T follicular helper cell (primary cell): ENCODE measurements around the gene ATP8A2.
"Not testable (repeated sequence)": the region's sequence is repeated elsewhere in the genome, so short reads cannot be mapped to it uniquely, and the experiment has no call there.

Experiments
- DNase-seq: peaks from one replicate; pipeline ENCODE4 v3.0.0-alpha.2; 2020; ENCODE audit warnings: low read depth
- total RNA-seq, 2 experiments: gene quantifications; one replicate each; lab custom pipeline; 2026; lab: John Stamatoyannopoulos, UW

ATP8A2 gene
- 0.90 to 1.6 reads per million in 2 experiments for total RNA-seq

DNA sequence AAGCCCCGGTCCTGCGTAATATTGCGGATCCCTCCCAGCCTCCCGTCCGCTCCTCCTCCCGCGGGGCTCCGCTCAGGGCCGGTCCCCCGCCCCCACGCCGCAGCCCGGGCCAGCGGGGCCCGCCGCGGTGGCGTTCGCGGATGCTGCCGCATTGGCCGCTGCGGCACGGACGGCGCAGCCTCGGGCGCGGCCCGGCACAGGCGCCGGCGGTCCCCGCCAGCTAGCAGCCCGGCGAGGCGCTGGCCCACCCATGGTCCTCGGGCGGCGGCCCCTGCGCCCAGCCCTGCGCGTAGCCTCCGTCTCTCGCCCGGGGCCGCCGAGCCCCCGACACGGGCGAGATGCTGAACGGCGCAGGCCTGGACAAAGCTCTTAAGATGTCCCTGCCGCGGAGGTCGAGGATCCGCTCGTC lies at the start of gene ATP8A2:
TSS of gene ATP8A2 (plus strand) at position 100 of the 409 bp plus-strand sequence. CDS start at position 339, 239 bp downstream.
- no peak for DNase-seq

DNA sequence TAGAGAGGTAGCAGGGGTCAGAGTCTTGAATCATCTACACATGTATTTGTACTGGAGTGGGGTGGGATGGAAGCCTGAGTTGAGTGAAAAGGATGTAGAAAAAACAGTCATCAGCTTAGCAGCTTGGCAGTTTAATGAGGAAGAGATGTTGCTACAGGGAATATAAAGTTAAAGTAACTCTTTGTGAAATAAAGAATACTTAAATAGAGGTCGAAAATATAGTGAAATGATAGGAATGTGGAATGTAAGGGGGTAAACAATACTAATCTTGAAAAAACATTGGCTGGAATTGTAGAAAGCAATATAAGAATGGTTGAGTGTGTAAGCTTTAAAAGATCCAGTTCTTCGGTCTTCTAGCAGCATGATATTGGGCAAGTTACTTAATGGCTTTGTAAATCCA lies 47.7 kb upstream of the ATP8A2 start:
- DNase-seq: no peak

DNA sequence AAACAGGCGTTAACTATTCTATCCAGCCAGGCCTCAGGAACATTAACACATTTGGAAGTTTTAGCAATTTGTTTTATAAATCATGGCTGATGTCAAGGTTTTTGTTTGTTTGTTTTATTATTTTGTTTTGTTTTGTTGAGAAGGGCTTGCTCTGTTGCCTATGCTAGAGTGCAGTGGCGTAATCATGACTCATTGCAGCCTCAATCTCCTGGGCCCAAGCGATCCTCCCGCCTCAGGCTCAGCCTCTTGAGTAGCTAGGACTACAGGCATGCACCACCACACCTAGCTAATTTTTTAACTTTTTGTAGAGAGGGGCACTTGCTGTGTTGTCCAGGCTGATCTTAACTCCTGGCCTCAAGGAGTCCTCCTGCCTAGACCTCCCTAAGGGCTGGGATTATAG lies 42.1 kb upstream of the ATP8A2 start:
- no peak for DNase-seq

DNA sequence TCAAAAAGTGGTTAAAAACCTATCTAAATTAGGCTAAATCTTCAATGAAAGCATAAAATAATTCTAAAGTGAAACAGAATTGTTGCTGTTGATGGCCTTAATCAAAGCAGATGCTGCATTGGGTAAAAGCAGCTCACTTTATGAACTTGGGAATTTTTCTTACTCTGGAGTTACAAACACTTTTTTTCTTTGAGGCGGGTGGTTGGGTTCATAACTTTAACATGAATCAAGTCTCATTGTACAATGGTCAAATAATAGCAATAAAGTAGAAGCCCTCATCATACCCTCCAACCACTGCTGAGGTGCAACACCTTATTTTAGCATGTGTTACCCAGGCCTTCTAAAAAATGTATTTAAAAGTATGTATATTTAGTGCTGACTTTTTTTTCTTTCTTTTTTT lies 41.2 kb upstream of the ATP8A2 start:
- DNase-seq: no peak

DNA sequence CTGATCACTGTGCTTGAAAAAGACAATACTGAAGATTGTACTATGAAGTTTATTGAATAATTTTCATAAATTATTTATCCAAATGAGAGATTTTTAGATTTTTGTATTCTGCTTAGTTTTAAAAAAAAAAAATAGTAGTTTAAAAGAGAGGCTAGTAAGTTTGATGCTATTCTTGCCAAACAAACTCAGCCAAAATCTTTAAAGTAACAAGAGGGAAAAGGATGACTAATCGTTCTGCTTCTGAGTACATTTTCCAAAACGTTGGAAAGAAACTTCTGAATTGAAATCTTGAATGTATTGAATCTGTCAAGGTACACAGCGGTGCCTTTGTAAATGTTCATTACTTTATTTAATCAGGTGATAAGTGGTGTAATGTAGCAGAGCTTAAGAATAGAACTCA lies 35.9 kb upstream of the ATP8A2 start:
- no peak for DNase-seq

DNA sequence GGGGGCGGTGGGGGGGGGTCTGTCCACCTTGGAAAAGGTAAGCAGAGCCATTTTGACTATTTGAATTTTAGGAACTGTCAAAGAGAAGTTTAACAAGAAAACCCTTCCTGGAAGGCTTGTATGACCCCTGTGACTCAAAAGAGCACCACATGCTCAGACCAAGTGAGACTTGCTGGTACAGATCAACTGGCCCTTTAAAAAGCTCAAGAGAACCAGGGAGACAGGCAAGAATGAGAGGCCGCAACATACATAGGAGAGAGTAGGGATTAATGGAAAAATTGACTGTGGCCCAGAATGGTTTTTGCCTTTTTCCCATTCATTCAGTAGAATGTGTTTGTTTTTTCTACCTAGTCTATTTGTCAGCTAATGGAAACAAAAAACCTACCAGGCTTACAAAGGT lies 26.2 kb upstream of the ATP8A2 start:
- DNase-seq: no peak

DNA sequence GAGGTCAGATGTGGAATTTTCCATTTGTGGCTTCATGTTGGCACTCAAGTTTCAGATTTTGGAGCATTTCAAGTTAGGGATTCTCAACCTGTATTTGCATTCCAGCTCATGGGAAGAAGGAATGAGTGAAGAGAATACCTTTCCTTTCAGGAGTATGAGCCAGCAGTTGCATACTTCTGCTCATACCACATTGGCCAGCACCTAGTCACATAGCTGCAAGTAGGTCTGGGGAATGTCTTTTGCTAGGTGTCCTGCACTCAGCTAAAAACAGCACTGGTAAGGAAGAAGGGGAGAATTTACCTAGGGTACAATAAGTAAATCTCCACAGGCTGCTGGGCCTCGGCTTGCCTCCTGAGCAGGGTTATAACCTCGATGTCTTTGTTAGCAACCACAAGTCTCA lies 24.6 kb upstream of the ATP8A2 start:
- DNase-seq: no peak

DNA sequence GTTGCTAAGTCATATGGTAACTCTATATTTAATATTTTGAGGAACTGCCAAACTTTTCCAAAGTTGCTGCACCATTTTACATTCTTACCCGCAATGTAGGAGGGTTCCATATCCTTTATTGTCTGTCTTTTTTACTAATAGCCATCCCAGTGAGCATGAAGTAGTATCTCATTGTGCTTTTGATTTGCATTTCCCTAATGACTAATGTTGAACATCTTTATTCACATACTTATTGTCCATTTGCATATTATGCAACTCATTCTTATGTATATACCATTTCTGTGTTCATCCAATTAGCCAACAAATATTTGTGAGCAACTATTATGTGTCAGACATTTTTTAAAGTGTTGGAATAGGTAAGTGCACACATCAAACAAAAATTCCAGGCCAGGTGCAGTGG lies 20.4 kb upstream of the ATP8A2 start:
- no peak for DNase-seq

DNA sequence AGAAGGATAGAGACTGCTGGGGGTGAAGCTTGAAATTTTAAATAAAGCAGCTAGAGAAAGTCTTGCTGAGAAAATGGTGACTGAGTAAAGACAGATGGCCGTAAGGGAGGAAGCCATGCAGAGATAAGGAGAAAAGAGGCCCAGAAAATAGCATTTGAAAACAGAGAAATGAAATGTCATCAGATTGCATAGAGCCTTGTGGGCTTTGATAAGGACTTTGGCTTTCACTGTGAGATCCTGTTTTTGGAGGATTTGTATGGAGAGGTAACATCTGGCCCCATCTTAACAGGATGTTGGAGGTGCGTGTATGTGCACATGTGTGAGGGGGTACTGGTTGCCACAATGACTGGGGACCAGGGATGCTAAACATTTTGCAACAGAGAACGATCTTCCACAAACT lies 19.5 kb upstream of the ATP8A2 start:
- no peak for DNase-seq

DNA sequence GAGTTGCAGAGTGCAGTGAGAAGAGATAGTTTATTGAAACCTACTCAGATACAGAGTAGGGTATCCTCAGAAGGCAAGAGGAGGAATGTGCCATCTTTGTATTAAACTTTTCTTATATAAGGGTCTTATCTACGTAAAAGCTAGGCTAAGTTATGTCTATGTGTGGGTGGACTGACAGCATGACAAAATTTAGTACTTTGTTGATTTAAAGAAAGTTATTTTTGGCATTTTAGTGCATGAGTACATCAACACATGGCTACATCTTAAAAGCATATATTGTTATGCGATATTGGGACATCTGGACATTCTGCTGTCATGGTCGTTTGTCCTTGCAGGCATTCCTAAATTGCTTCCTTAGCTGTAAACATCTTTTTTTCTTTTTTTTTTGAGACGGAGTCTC lies 19.0 kb upstream of the ATP8A2 start:
- no peak for DNase-seq

DNA sequence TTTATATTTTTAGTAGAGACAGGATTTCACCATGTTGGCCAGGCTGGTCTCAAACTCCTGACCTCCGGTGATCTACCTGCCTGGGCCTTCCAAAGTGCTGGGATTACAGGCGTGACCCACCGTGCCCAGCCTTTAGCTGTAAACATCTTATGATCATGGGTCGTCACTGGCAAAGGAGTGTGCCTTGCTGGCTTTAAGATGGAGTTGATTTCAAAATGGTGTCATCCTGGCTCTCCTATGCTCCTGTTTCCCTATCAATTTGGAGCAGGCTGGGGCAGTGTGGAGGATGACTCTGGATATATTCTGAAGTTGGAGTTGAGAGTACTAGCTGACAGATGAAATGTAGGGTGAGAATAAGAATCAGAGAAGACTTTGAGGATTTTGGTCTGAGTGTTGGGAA lies 18.4 kb upstream of the ATP8A2 start:
- no peak for DNase-seq

DNA sequence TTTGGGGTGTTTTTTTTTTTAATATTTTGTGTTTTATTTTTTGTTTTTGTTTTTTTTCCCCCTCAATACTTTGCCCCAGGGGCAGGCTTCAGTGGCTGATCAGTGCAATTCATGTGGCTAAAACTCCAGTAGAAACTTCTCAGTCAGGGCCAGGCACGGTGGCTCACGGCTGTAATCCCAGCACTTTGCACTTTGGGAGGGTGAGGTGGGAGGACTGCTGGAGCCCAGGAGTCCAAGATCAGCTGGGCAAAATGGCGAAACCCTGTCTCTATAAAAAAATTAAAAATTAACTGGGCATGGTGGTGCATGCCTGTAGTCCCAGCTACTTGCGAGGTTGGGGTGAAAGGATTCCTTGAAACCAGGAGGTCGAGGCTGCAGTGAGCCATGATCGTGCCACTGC lies 17.4 kb upstream of the ATP8A2 start:
- no peak for DNase-seq

DNA sequence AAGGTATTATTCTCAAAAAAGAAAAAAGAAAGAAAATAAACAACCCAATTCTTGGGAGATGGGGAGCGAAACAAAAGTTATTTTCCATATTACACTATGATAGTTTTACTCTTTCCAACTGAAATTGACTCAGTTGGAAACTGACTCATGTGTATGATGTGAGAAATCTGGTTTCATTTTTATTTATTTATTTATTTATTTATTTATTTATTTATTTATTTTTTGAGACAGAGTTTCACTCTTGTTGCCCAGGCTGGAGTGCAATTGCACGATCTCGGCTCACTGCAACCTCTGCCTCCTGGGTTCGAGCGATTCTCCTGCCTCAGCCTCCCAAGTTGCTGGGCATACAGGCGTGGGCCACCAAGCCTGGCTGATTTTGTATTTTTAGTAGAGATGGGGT lies 11.3 kb upstream of the ATP8A2 start:
- DNase-seq: not testable (repeated sequence)

DNA sequence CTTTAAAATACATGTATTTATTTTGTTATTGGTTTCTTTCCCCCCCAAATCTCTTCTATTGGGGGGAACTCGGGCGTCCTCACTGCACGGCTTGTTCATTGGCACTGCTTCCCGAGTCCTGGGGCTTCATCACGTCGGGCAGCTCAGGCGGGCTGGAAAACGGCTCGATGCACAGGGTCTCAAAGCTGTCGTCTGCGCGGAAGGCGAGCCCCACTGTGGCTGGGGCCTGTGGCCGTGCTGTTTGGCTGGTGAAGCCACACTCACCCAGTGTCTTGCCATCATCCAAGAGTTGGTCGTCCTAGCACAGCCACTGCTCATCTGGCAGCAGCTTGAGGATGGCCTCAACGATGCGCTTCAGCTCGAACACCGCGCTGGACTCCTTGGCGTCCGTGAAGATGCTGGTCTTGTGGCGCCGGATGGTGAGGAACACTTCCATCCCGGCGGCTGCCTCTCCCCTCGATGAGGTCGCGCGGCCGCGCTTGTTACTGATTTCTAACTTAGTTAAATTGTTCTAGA lies 6.0 kb upstream of the ATP8A2 start:
- DNase-seq: no peak

DNA sequence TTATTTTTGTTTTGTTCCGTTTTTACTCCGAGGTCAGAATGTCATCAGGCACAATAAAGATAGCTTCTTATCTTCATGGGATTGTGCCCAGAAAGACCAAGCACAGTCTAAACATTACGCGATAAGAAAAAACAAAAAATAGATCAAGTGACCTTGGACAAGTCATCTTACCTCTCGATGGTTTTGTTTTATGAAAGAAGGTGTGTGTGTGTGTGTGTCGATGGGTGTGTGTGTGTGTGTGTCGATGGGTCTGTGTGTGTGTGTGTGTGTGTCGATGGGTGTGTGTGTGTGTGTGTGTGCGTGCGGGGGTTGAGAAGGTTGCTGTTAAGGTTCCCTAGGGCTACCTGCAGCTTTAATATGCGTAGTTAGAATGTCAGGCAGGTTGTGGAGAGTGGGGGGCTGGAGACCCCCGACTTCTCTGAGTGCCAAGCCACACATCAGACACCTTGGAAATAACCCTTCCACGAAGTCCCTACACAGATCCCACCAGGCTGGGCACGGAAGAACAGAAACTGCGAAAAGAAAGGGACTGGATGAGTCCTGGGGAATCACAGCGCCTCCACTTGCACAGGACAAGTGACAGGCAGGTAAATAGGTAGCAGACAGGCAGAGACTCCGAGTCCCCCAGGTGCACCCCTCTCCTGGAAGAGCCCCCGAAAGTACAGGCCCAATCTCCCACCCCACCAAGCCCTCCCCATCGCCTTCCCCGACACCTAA lies 458 bp upstream of the ATP8A2 start:
- no peak for DNase-seq

DNA sequence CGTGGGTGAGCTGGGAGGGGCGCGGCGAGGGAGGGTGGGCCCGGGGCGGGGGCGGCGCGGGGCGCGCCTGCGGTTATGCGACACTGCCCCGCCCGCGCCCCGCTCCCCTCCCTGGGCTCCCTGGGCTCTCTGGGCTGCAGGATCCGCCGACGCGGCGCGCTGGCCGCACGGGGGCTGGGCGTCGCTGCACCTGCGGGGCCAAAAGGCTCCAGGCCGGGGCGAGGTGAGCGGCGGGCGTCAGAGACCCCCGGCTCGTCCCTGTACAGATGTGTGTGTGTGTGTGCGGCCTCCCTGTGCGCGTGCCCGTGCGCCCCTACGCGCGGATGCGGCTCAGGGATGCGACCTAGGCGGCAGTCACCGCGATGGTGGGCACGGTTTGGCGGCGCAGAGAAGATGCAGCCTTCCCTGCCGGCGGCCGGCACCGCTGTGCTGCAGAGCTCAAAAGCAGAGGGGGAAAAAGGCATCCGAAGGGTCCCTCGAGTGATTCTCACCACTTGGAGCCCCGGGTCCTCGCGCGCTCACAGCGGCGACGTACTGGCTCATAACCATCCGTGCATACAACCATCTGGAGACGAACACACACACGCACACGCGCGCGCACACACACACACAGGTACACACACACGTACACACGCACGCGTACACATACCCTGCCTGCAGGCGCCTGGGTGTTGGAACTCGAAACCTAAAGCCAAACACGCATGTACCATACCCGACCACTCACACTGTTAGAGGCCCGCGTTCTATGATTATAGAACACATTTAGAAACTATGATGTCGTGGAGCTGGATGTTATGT lies 709 bp downstream of the ATP8A2 start:
- no peak for DNase-seq

DNA sequence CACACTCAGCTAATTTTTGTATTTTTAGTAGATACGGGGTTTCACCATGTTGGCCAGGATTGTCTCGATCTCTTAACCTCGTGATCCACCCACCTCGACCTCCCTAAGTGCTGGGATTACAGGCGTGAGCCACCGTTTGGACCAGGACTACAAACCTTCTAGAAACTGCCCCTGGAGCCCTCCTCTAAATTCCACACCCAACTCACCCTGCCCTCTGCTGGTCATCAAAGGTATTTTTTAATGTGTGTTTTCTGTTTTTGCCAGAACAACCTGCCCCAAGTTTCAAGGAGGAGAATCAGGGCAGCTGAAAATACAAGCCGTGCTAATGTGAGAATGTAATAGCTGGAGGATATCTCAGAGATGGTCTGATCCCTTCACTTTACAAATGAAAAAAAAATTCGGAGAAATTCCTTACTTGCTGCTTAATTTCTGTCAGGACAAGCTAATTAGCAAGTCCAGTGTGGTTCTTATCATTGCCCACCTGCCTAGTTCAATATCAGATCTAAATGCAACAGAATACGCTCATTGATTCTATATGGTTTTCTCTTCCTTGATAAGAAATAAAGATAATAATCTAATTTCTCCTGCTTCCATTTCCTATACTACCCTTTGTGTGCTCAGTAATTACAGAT lies 4.1 kb downstream of the ATP8A2 start:
- peak; percentile 3 for DNase-seq

DNA sequence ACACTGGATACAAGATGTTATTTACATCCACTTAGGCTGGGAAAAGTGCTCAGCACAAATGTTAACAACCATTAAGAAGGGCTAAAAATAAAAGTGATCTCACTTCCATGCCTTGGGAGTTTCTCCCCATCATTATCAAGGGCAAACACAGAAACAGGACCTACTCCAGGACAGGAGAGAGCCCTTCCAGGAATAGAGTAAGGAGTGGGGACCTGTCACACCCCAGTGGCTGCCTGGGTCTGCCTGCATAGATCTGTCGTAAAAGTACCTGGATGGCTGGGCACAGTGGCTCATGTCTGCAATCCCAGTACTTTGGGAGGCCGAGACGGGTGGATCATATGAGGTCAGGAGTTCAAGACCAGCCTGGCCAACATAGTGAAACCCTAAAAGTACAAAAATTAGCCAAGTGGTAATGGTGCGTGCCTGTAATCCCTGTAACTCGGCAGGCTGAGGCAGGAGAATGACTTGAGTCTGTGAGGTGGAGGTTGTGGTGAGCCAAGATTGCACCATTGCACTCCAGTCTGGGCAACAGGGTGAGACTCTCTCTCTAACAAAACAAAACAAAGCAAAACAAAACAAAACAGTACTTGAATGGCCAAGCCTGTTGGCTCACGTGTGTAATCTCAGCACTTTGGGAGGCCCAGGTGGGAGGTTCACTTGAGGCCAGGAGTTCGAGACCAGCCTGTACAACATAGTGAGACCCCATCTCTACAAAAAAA lies 5.6 kb downstream of the ATP8A2 start:
- DNase-seq: no peak

DNA sequence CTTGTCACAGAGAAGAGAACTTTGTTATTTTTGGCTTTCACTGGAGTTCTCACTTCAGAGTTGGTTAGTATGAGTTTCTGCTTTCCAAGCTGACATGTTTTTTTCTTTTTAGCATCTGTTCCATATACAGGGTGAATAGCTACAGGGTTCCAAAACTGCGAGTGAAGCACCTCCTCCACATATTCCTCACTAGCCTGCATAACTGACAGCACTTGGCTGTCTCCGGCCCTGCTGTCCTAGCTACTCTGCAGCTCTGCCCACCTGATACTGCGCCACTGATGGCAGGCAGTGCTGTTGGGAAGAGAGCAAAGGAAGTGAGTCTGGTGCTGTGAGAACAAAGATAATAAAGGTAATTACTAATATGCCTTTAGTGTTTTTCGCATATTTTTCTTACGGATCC lies 6.8 kb downstream of the ATP8A2 start:
- no peak for DNase-seq

DNA sequence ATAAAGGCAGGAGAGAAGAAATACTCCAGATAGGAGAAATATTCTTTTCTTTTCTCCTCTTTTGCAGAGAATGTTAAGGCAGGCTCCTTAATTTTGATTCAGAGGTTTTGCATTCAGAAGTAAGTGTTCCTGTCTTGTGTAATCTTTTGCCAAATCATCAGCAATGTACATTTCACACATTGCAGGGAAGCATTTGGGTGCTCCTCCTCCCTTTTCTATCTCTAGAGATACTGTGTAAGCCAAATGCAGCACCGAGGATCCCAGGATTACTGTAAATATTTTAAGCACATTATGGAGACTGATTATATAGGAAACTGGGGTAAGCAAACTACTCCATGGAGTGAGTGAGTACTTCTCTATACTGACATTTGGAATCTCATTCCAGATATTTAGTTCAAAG lies 7.2 kb downstream of the ATP8A2 start:
- no peak for DNase-seq

DNA sequence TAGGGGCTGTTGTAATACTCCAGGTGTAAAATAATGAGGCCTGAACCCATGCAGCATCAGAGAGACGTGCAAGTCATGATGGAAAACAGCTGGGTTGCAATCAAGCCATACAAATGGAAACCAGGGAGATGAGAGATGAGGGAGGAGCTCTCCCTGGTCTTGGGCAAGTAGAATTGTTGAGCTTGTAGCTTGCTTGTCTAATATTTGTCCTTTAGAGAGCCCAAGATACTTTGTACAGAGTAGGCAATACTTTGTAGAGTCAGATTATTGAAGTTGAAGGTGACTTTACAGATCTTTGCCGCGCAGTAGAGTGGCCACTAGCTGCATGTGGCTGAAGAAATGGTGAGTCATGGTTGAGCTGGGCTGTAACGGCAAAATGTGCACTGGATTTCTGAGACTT lies 8.3 kb downstream of the ATP8A2 start:
- DNase-seq: no peak

DNA sequence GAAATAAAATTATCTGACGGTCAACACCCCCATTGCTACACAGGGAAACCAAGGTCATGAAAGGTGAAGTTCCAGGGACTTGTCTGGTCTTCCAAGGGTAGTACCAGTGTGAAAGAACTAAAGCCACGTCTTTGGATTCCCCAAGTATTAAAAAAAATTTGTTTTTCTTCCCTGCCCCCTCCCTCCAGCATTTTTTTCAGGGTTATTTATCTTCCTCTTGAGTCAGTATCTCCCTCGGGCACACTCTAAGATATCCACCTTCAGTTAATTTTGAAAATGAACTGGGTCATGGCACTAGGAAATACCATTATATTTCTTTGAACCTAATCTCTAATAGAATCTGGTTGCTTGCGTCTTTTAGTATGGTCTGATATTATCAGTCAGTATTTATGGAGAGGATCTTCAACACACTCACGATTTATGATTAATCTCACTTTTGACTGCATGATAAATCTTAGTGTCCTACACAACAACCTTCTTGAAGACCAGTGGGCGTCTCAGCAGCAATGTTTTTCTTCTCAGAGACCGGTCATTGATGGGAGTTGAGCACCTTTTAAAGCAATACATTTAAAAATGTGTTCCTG lies 9.1 kb downstream of the ATP8A2 start:
- DNase-seq: no peak
